OCI-LY1 (cell line): ENCODE results near the gene C7.

Experiments used
- EZH2 ChIP-seq: fragments of 200-600 bp; sonication (generic), shearing (Covaris generic); IDR thresholded peaks from 2 replicates; pipeline ENCODE4 v1.8.0; 2017; ENCODE audit warnings: borderline replicate concordance, mixed run types, mild to moderate bottlenecking, antibody characterized with exemption, low read length, moderate library complexity, mixed read lengths
- TF ChIP-seq, protein P1 (sequence below): fragments of 200-600 bp; sonication (generic), shearing (Covaris generic); IDR thresholded peaks from 2 replicates; pipeline ENCODE4 v1.5.1; 2017; ENCODE audit warnings: mild to moderate bottlenecking, antibody characterized with exemption, low read length, moderate library complexity, mixed read lengths

DNA sequence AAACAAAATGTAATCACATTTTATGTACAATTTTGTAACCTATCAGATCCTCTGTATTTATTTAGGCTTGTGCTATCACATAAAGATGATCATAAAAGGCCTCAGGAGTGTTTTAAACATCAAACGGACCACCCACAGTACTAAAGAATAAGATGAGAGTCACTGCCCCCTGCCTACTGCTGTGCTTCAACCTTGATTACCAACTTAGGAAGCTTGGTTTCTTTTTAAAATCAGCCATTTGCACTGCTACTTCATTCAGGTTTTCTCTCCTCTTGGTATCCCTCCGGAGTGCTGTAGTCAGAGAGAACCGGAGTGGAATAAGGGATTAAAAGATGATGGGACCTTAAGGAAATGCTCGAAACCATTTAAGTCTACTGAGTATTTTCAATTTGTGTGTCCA is 6.9 kb downstream of the C7 start:
- TF ChIP-seq, protein P1, sequence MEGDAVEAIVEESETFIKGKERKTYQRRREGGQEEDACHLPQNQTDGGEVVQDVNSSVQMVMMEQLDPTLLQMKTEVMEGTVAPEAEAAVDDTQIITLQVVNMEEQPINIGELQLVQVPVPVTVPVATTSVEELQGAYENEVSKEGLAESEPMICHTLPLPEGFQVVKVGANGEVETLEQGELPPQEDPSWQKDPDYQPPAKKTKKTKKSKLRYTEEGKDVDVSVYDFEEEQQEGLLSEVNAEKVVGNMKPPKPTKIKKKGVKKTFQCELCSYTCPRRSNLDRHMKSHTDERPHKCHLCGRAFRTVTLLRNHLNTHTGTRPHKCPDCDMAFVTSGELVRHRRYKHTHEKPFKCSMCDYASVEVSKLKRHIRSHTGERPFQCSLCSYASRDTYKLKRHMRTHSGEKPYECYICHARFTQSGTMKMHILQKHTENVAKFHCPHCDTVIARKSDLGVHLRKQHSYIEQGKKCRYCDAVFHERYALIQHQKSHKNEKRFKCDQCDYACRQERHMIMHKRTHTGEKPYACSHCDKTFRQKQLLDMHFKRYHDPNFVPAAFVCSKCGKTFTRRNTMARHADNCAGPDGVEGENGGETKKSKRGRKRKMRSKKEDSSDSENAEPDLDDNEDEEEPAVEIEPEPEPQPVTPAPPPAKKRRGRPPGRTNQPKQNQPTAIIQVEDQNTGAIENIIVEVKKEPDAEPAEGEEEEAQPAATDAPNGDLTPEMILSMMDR: no peak
- no peak for TF ChIP-seq EZH2
